PC-3 (cell line): ENCODE results near the gene SCLY. TPM values are rescaled to one million over a fixed set of nuclear protein-coding genes. Genes with fewer than 3 reads are reported as not detected.

Experiments used
- ATAC-seq: fragments of 200-7000 bp; cut with Tn5 transposase; 2 replicates; pipeline ENCODE4 v1.9.1; 2020; ENCODE audit warnings: mild to moderate bottlenecking, moderate library complexity
- BruUV-seq: library from RNA; stranded (reverse); fragments of 400-500 nt; replicated peaks from 2 replicates; lab custom pipeline; 2021; lab: Mats Ljungman, UMichigan
- CTCF ChIA-PET: fragments of 300-600 bp; sonication (Branson Sonifier 250); formaldehyde crosslinking; loops from one replicate; lab custom pipeline; 2022; ENCODE audit warnings: antibody characterized with exemption; lab: Charles Lee
- POLR2A ChIA-PET: fragments of 300-600 bp; sonication (Branson Sonifier 250); formaldehyde crosslinking; loops from one replicate; lab custom pipeline; 2022; ENCODE audit warnings: antibody characterized with exemption; ENCODE audit not compliant: unreplicated experiment; lab: Charles Lee
- DNase-seq: peaks from one replicate; pipeline ENCODE4 v3.0.0-alpha.2; 2015
- H2AFZ ChIP-seq: fragments of 300-600 bp; sonication (generic); 2 replicates; pipeline ENCODE4 v1.6.0; 2016; ENCODE audit warnings: antibody characterized with exemption, low read length
- H3F3A ChIP-seq: fragments of 300-600 bp; sonication (generic); one replicate; pipeline ENCODE4 v1.6.0; 2017; ENCODE audit warnings: antibody characterized with exemption, low read length, control low read depth, mild to moderate bottlenecking; ENCODE audit not compliant: unreplicated experiment
- H3K27ac ChIP-seq: fragments of 300-600 bp; sonication (generic); 2 replicates; pipeline ENCODE4 v1.5.1; 2016; ENCODE audit warnings: mild to moderate bottlenecking, low read length
- H3K27me3 ChIP-seq: fragments of 300-600 bp; sonication (generic); 2 replicates; pipeline ENCODE4 v1.6.1; 2016; ENCODE audit warnings: low read length, mixed read lengths
- H3K36me3 ChIP-seq: fragments of 300-600 bp; sonication (generic); 2 replicates; pipeline ENCODE4 v1.6.1; 2016; ENCODE audit warnings: low read depth, mixed run types, low read length, mixed read lengths
- H3K4me1 ChIP-seq: fragments of 300-600 bp; sonication (generic); 2 replicates; pipeline ENCODE4 v1.5.1; 2016; ENCODE audit warnings: low read length; ENCODE audit not compliant: insufficient read depth
- H3K4me2 ChIP-seq: fragments of 300-600 bp; sonication (generic); 2 replicates; pipeline ENCODE4 v1.6.0; 2016; ENCODE audit warnings: low read length
- H3K4me3 ChIP-seq: fragments of 300-600 bp; sonication (generic); 2 replicates; pipeline ENCODE4 v1.5.1; 2016; ENCODE audit warnings: mild to moderate bottlenecking, low read length, mixed read lengths
- H3K79me2 ChIP-seq: fragments of 300-600 bp; sonication (generic); 2 replicates; pipeline ENCODE4 v1.6.1; 2017; ENCODE audit warnings: low read length, mixed read lengths
- H3K9ac ChIP-seq: fragments of 300-600 bp; sonication (generic); 2 replicates; pipeline ENCODE4 v1.6.0; 2016; ENCODE audit warnings: mild to moderate bottlenecking, low read length
- H3K9me2 ChIP-seq: fragments of 300-600 bp; sonication (generic); replicated peaks from 2 replicates; pipeline ENCODE4 v1.6.1; 2016; ENCODE audit warnings: mixed run types, low read length, mixed read lengths
- H3K9me3 ChIP-seq: fragments of 300-600 bp; sonication (generic); 2 replicates; pipeline ENCODE4 v1.6.1; 2016; ENCODE audit warnings: low read length, mixed read lengths
- H4K20me1 ChIP-seq: fragments of 300-600 bp; sonication (generic); 2 replicates; pipeline ENCODE4 v1.6.1; 2016; ENCODE audit warnings: low read length, mixed read lengths
- EZH2 ChIP-seq: fragments of 300-600 bp; sonication (generic); IDR thresholded peaks from one replicate; pipeline ENCODE4 v1.6.1; 2017; ENCODE audit warnings: antibody characterized with exemption, mild to moderate bottlenecking, low read length; ENCODE audit not compliant: unreplicated experiment
- EZH2phosphoT487 ChIP-seq: fragments of 300-600 bp; sonication (generic); IDR thresholded peaks from 2 replicates; pipeline ENCODE4 v1.6.1; 2018; ENCODE audit warnings: mild to moderate bottlenecking, antibody characterized with exemption, low read length, borderline replicate concordance
- intact Hi-C: fragments of 100-400 bp; cut with micrococcal nuclease; formaldehyde crosslinking; loops from 2 replicates; pipeline ENCODE4 v1.9.0; 2023
- total RNA-seq: library from RNA; depleted of rRNA; stranded (reverse); fragments of >200 nt; gene quantifications from 2 replicates; pipeline ENCODE4 v1.2.3, GENCODE V29; 2014
- TF ChIP-seq, protein P1 (sequence below): fragments of 300-600 bp; sonication (generic); conservative IDR thresholded peaks from 2 replicates; pipeline ENCODE4 v1.5.1; 2017; ENCODE audit warnings: antibody characterized with exemption, low read depth, mild to moderate bottlenecking, low read length

Gene SCLY
- total RNA-seq, 1 experiment from 2014 or later: 23.1 TPM

DNA sequence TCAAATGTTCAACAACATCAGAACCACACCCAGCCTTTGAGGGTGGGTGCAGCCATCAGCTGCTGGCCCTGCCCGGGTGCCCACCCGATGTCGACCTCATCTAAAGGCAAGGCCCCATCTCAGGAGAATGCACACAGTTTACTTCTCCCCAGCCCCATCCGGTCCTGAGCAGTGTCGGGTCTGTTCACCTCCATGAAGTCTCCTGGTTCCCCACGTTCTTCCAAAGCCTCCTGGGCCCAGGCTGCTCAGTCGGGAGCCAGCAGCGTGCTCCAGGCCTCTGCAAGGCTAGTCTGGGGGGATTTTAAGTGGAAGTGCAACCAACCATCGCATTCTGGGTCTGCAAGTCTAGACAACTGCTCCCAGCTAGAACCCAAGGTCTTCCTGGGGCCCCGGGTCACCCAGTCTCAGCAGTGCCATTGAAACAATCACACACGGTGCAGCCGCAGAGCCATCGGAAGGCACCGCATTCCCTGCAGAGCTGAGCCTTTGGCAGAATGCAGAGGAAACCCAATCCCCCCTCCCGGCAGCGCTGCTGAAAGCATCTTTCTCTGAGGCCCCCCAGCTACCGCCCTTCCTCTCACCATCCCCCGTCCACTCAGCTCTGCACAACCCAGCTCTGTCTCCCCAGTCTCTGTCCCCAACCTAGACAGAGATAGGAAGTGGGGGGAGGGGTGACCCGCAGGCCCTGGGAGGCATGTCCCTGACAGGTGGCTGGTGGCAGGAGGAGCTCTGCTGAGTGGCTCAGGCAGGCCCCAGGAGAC lies 47.8 kb downstream of the SCLY start:
- Histone ChIP-seq H2AFZ (no peak overlapping the region), H3K9me2 (no peaks in the 10 kb centered on the region), H3K79me2 (no peaks in the 10 kb centered on the region), H4K20me1 (no peaks in the 10 kb centered on the region), H3K4me1 (no peaks in the 10 kb centered on the region), H3K9me3 (no peaks in the 10 kb centered on the region), H3K27ac (no peak overlapping the region), H3K9ac (no peak overlapping the region), H3K4me2 (no peak overlapping the region), H3F3A (no peaks in the 10 kb centered on the region), H3K36me3 (no peaks in the 10 kb centered on the region), H3K4me3 (no peak overlapping the region), H3K27me3 (no peaks in the 10 kb centered on the region)
- DNase-seq: no peak
- ChIA-PET CTCF (no interaction called here), POLR2A (no interaction called here)
- no peak for ATAC-seq
- intact Hi-C loops: no loop called here
- TF ChIP-seq EZH2phosphoT487 (no peak), EZH2 (no peak)
- TF ChIP-seq, protein P1, sequence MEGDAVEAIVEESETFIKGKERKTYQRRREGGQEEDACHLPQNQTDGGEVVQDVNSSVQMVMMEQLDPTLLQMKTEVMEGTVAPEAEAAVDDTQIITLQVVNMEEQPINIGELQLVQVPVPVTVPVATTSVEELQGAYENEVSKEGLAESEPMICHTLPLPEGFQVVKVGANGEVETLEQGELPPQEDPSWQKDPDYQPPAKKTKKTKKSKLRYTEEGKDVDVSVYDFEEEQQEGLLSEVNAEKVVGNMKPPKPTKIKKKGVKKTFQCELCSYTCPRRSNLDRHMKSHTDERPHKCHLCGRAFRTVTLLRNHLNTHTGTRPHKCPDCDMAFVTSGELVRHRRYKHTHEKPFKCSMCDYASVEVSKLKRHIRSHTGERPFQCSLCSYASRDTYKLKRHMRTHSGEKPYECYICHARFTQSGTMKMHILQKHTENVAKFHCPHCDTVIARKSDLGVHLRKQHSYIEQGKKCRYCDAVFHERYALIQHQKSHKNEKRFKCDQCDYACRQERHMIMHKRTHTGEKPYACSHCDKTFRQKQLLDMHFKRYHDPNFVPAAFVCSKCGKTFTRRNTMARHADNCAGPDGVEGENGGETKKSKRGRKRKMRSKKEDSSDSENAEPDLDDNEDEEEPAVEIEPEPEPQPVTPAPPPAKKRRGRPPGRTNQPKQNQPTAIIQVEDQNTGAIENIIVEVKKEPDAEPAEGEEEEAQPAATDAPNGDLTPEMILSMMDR: no peak
- no TSS peak for BruUV-seq

DNA sequence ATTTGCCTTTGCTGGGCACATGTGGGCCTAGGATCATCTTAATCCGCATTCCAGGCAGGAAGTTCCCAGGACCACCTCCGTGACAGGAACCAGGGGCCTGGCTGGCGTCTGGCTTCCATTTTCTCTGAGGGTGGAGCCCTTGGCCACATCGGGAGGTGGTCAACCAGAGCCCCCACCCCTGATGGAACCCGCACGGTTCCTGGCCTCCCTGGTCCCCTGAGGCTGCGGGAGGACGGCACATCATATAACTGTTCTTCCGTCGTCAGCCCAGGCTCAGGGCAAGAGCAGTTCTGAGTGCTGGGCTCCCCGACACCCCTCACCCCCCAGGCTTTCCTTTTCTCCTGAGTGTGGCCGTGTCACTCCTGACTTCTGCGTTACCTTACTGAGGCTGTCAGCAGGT lies 52.8 kb downstream of the SCLY start:
- DNase-seq: no peak
- Histone ChIP-seq H3K36me3 (no peaks in the 10 kb centered on the region), H3K4me3 (no peak overlapping the region), H2AFZ (no peak overlapping the region), H3K4me1 (no peaks in the 10 kb centered on the region; the same call in 1 of the 2 replicates), H3K27me3 (no peaks in the 10 kb centered on the region), H3K9me3 (no peaks in the 10 kb centered on the region), H3K27ac (no peak overlapping the region), H3K9ac (no peak overlapping the region), H3F3A (no peaks in the 10 kb centered on the region), H3K79me2 (no peaks in the 10 kb centered on the region), H3K4me2 (no peak overlapping the region), H4K20me1 (no peaks in the 10 kb centered on the region), H3K9me2 (no peaks in the 10 kb centered on the region)
- TF ChIP-seq, protein P1: no peak
- TF ChIP-seq EZH2 (no peak), EZH2phosphoT487 (no peak)
- intact Hi-C loops: no loop called here
- ChIA-PET CTCF (no interaction called here), POLR2A (no interaction called here)
- BruUV-seq: no TSS peak
- ATAC-seq: no peak

DNA sequence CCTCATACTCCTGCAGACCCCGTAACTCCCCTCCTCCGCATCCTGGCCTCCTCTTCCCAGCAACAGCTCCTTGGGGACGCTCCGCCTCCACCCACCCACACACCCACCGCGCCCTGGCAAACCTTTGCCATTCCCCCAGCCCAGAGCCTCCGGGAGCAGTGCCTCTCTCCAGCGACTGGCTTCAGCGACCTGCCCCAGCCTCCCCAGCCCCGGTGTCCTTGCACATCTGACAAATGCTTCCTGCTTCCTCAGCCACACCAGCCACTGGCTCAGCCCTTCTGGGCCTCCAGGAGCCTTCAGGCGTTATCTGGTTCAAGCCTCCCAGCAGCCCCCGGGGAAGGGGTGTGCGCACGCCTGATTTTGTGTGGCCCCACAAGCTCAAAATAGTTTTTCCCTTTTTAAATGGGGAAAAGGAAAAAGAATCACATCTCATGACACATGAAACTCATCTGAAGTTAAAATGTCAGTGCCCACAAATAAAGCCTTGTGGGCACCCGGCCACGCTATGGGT lies 53.6 kb downstream of the SCLY start:
- H3K27me3 ChIP-seq: no peaks in the 10 kb centered on the region
- H3K4me3 ChIP-seq: no peak overlapping the region
- no peak overlapping the region for H2AFZ ChIP-seq
- TF ChIP-seq, protein P1: no peak
- no peak for TF ChIP-seq EZH2phosphoT487
- no peak for TF ChIP-seq EZH2
- H3K9me2 ChIP-seq: no peaks in the 10 kb centered on the region
- BruUV-seq: no TSS peak
- no peaks in the 10 kb centered on the region for H3K79me2 ChIP-seq
- H3K36me3 ChIP-seq: no peaks in the 10 kb centered on the region
- ATAC-seq (no peak), DNase-seq (no peak)
- ChIA-PET CTCF (no interaction called here), POLR2A (no interaction called here)
- no peaks in the 10 kb centered on the region for H4K20me1 ChIP-seq
- no peak overlapping the region for H3K4me2 ChIP-seq
- H3K27ac ChIP-seq: no peak overlapping the region
- intact Hi-C loops: no loop called here
- no peaks in the 10 kb centered on the region for H3K9me3 ChIP-seq
- no peak overlapping the region for H3K9ac ChIP-seq
- H3F3A ChIP-seq: no peaks in the 10 kb centered on the region
- no peaks in the 10 kb centered on the region; the same call in 1 of the 2 replicates for H3K4me1 ChIP-seq
